Measurements from ENCODE around the gene SERGEF. TPM values are rescaled to one million over a fixed set of nuclear protein-coding genes. Genes with fewer than 3 reads are reported as not detected.

The SERGEF gene
- total RNA-seq, 1 experiment from 2014 or later, result 47.0 TPM

DNA sequence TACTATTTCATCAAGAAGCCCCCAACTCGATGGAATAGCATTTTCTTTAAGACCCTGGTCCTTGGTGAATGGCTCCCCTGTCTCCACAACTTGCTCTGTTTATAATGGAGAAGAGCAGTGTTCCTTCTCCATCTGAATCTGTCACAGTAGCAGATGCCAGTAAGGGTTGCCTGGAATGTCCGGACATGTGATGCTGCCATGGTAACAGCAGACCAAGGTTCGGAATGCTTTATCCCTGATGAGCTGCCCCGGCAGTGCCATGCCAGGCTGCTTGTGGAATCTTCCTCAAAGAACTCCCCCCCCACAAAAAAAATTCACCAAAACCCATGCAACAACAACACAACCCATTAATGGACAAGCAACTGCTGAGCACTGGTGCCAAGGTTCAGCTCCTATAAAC lies 205.8 kb downstream of the SERGEF start:
- 0 out of 2 replicates have a peak, but pooled peaks cover under 1% of the 10 kb centered on the region for H3K4me1 ChIP-seq (ENCODE audit: low read length)
- H3K79me2 ChIP-seq (ENCODE audit: low read length), result no peaks in the 10 kb centered on the region
- H3K27me3 ChIP-seq (ENCODE audit: low read length), result no peaks in the 10 kb centered on the region
- H3K4me2 ChIP-seq (ENCODE audit: low read depth, low read length, poor library complexity, severe bottlenecking), result no peak overlapping the region
- no peak overlapping the region for H3K9ac ChIP-seq (ENCODE audit: low read length)
- H4K20me1 ChIP-seq (ENCODE audit: insufficient read depth, low read depth, low read length), result no peaks in the 10 kb centered on the region
- no peaks in the 10 kb centered on the region for H3K9me3 ChIP-seq (ENCODE audit: low read length)
- no peak for DNase-seq
- H3K27ac ChIP-seq (ENCODE audit: low read length), result no peak overlapping the region
- no peaks in the 10 kb centered on the region for H3K36me3 ChIP-seq (ENCODE audit: insufficient read depth, low read length)
- H3K9me2 ChIP-seq (replicated peaks; ENCODE audit: insufficient read depth, low read length), result no peaks in the 10 kb centered on the region
- H2AFZ ChIP-seq (ENCODE audit: low read length), result no peak overlapping the region
- H3K4me3 ChIP-seq (ENCODE audit: low read length), result no peak overlapping the region

DNA sequence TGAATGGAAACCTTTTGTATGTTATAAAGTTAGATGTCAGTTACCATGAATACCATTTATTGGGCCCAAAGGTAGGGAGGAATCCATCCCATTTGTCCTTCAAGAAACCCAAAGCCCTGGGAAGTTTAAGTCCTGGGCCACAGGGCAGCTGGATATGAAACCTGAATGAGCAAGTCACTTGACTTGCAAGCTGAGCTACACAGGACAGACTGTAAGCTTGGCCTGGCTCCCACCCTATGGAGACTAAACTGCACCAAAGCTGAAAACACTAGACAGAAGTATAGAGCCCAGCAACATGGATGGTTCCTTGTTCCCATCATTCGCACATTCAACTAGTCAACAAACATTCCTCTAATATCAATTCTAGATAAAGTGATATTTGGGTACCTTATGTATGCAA lies 207.0 kb downstream of the SERGEF start:
- Histone ChIP-seq H3K79me2 (ENCODE audit: low read length) (no peaks in the 10 kb centered on the region), H3K4me2 (ENCODE audit: low read depth, low read length, poor library complexity, severe bottlenecking) (no peak overlapping the region), H3K4me1 (ENCODE audit: low read length) (no peaks in the 10 kb centered on the region), H3K27ac (ENCODE audit: low read length) (no peak overlapping the region), H3K9ac (ENCODE audit: low read length) (no peak overlapping the region), H3K36me3 (ENCODE audit: insufficient read depth, low read length) (no peaks in the 10 kb centered on the region), H3K4me3 (ENCODE audit: low read length) (no peak overlapping the region), H4K20me1 (ENCODE audit: insufficient read depth, low read depth, low read length) (no peaks in the 10 kb centered on the region), H3K27me3 (ENCODE audit: low read length) (no peaks in the 10 kb centered on the region), H3K9me2 (replicated peaks; ENCODE audit: insufficient read depth, low read length) (no peaks in the 10 kb centered on the region), H2AFZ (ENCODE audit: low read length) (no peak overlapping the region), H3K9me3 (ENCODE audit: low read length) (no peaks in the 10 kb centered on the region)
- DNase-seq, result no peak

DNA sequence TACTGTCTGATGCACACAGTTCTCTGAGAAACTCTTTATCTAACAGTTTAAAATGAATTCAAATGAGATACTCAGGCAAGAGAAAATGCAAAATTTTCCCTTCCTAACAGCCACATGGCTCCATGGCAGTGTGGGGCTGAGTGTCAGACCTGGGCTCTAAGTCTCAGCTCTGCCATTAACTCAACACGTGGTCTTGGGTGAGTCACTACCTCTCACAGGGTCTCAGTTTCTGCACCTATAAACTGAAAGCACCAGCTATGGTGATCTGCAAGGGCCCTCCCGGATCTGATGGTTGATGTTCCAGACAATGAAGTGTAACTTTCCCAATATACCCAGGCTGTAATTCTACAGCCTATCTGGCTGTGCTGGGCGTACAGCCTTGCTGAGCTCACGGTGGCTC lies 207.8 kb downstream of the SERGEF start:
- Histone ChIP-seq H3K9ac (ENCODE audit: low read length) (no peak overlapping the region), H3K9me3 (ENCODE audit: low read length) (no peaks in the 10 kb centered on the region), H4K20me1 (ENCODE audit: insufficient read depth, low read depth, low read length) (no peaks in the 10 kb centered on the region), H2AFZ (ENCODE audit: low read length) (no peak overlapping the region), H3K27me3 (ENCODE audit: low read length) (no peaks in the 10 kb centered on the region), H3K36me3 (ENCODE audit: insufficient read depth, low read length) (no peaks in the 10 kb centered on the region), H3K4me2 (ENCODE audit: low read depth, low read length, poor library complexity, severe bottlenecking) (no peak overlapping the region), H3K27ac (ENCODE audit: low read length) (no peak overlapping the region), H3K4me1 (ENCODE audit: low read length) (no peaks in the 10 kb centered on the region), H3K79me2 (ENCODE audit: low read length) (no peaks in the 10 kb centered on the region), H3K4me3 (ENCODE audit: low read length) (no peak overlapping the region), H3K9me2 (replicated peaks; ENCODE audit: insufficient read depth, low read length) (no peaks in the 10 kb centered on the region)
- no peak for DNase-seq

DNA sequence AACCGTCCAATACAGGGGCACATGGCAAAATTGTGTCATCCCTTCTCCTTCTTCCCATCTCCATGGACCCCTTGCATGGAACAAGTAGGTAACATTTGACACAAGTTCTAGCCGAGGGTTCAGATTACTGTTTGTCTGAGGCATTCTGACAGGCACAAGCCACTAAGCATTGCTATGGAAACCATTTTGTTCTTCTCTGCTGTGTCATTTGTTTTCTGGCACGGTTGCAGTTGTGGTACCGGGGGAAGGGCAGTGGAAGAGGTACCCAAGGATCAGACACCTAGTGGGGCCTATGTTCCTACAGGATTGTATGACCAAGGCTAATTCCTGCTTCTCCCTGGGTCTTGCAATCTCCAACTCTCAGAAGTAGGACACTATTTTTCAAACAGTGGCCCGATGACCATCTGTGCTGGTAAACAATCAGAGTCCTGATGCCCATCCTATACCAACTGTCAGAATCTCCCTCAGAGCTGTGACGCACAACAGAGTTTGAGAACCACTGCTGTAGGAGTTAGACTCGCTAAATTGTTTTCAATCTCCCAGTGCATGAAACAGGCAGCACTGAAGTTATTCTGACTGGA lies 209.0 kb downstream of the SERGEF start:
- no peaks in the 10 kb centered on the region for H4K20me1 ChIP-seq (ENCODE audit: insufficient read depth, low read depth, low read length)
- no peak overlapping the region for H2AFZ ChIP-seq (ENCODE audit: low read length)
- DNase-seq, result no peak
- no peaks in the 10 kb centered on the region for H3K9me3 ChIP-seq (ENCODE audit: low read length)
- H3K4me3 ChIP-seq (ENCODE audit: low read length), result no peak overlapping the region
- H3K36me3 ChIP-seq (ENCODE audit: insufficient read depth, low read length), result no peaks in the 10 kb centered on the region
- no peak overlapping the region for H3K4me2 ChIP-seq (ENCODE audit: low read depth, low read length, poor library complexity, severe bottlenecking)
- no peak overlapping the region for H3K9ac ChIP-seq (ENCODE audit: low read length)
- H3K4me1 ChIP-seq (ENCODE audit: low read length), result no peaks in the 10 kb centered on the region
- H3K27ac ChIP-seq (ENCODE audit: low read length), result no peak overlapping the region
- no peaks in the 10 kb centered on the region for H3K27me3 ChIP-seq (ENCODE audit: low read length)
- no peaks in the 10 kb centered on the region for H3K79me2 ChIP-seq (ENCODE audit: low read length)
- H3K9me2 ChIP-seq (replicated peaks; ENCODE audit: insufficient read depth, low read length), result no peaks in the 10 kb centered on the region

DNA sequence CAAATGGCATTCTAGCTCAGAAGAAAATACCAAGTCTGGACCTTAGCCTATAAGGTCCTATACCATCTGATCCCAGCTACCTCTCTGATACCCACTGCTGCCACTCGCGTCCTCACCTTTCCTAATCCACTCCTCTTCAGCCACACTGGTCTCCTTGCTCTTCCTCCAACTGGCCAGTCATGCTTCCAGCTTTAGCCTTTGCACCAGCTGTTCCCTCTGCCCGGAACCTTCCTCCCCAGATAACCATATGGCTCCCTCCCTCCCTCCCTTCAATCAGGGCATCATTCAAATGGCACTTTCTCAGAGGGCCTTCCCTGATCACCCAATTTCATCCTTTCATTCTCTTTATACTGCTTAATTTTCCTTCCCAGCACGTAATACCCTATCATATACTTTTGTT lies 210.4 kb downstream of the SERGEF start:
- H2AFZ ChIP-seq (ENCODE audit: low read length), result no peak overlapping the region
- H3K4me3 ChIP-seq (ENCODE audit: low read length), result no peak overlapping the region
- no peaks in the 10 kb centered on the region for H3K9me2 ChIP-seq (replicated peaks; ENCODE audit: insufficient read depth, low read length)
- no peaks in the 10 kb centered on the region for H3K9me3 ChIP-seq (ENCODE audit: low read length)
- H3K4me1 ChIP-seq (ENCODE audit: low read length), result no peaks in the 10 kb centered on the region
- no peak overlapping the region for H3K4me2 ChIP-seq (ENCODE audit: low read depth, low read length, poor library complexity, severe bottlenecking)
- no peak overlapping the region for H3K9ac ChIP-seq (ENCODE audit: low read length)
- no peaks in the 10 kb centered on the region for H3K79me2 ChIP-seq (ENCODE audit: low read length)
- no peaks in the 10 kb centered on the region for H3K27me3 ChIP-seq (ENCODE audit: low read length)
- no peak overlapping the region for H3K27ac ChIP-seq (ENCODE audit: low read length)
- no peak for DNase-seq
- H4K20me1 ChIP-seq (ENCODE audit: insufficient read depth, low read depth, low read length), result no peaks in the 10 kb centered on the region
- H3K36me3 ChIP-seq (ENCODE audit: insufficient read depth, low read length), result no peaks in the 10 kb centered on the region

DNA sequence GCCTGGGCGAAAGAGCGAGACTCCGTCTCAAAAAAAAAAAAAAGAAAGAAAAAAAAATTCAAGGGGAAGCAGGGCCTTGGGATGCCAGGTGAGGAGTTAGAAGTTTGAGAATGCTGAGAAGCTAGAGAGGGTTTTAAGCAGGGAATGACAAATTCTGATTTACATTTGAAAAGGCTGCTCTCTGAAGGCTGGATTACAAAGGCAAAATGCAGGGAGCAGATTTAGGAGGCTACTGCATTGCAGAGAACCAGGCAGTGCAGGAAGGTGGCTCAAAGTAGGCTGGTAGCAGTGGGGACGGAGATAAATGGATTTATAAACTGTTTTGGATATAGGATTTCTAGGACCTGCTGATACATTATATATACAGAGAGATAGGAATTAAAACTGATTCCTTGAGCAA lies 211.7 kb downstream of the SERGEF start:
- H3K9ac ChIP-seq (ENCODE audit: low read length), result no peak overlapping the region
- no peaks in the 10 kb centered on the region for H3K36me3 ChIP-seq (ENCODE audit: insufficient read depth, low read length)
- H3K4me2 ChIP-seq (ENCODE audit: low read depth, low read length, poor library complexity, severe bottlenecking), result no peak overlapping the region

DNA sequence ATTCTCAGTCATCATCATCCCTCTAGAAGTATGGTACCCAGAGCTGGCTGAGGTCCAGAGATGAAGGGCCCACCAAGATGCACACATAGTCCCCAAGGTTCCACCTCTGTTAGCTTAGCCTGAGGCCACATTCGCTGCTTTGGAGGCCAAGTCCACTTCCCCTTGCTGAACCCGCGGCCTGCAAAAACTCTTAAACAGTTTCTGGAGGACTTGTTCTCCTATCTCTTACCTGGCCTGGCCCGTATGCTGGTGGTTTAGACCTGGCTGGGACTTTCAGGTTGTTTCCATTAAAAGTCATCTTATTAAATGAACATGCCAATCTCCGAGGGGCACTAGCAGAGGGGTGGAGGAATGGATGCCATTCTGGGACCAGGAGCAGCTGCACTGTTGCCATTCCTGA lies 213.7 kb downstream of the SERGEF start:
- Histone ChIP-seq H3K27ac (ENCODE audit: low read length) (no peak overlapping the region), H3K4me2 (ENCODE audit: low read depth, low read length, poor library complexity, severe bottlenecking) (no peak overlapping the region), H3K79me2 (ENCODE audit: low read length) (no peaks in the 10 kb centered on the region), H4K20me1 (ENCODE audit: insufficient read depth, low read depth, low read length) (no peaks in the 10 kb centered on the region), H3K9me3 (ENCODE audit: low read length) (no peaks in the 10 kb centered on the region), H3K9ac (ENCODE audit: low read length) (no peak overlapping the region), H3K36me3 (ENCODE audit: insufficient read depth, low read length) (no peaks in the 10 kb centered on the region), H2AFZ (ENCODE audit: low read length) (no peak overlapping the region), H3K4me1 (ENCODE audit: low read length) (no peaks in the 10 kb centered on the region), H3K4me3 (ENCODE audit: low read length) (no peak overlapping the region), H3K27me3 (ENCODE audit: low read length) (no peaks in the 10 kb centered on the region), H3K9me2 (replicated peaks; ENCODE audit: insufficient read depth, low read length) (no peaks in the 10 kb centered on the region)
- DNase-seq, result no peak

More for the DNA sequence above, 211.7 kb downstream of the SERGEF start:
- no peak for DNase-seq
- no peaks in the 10 kb centered on the region for H3K4me1 ChIP-seq (ENCODE audit: low read length)
- H3K27ac ChIP-seq (ENCODE audit: low read length), result no peak overlapping the region
- H3K79me2 ChIP-seq (ENCODE audit: low read length), result no peaks in the 10 kb centered on the region
- no peaks in the 10 kb centered on the region for H3K9me3 ChIP-seq (ENCODE audit: low read length)
- H3K4me3 ChIP-seq (ENCODE audit: low read length), result no peak overlapping the region
- no peaks in the 10 kb centered on the region for H3K27me3 ChIP-seq (ENCODE audit: low read length)
- H2AFZ ChIP-seq (ENCODE audit: low read length), result no peak overlapping the region
- no peaks in the 10 kb centered on the region for H3K9me2 ChIP-seq (replicated peaks; ENCODE audit: insufficient read depth, low read length)
- H4K20me1 ChIP-seq (ENCODE audit: insufficient read depth, low read depth, low read length), result no peaks in the 10 kb centered on the region

DNA sequence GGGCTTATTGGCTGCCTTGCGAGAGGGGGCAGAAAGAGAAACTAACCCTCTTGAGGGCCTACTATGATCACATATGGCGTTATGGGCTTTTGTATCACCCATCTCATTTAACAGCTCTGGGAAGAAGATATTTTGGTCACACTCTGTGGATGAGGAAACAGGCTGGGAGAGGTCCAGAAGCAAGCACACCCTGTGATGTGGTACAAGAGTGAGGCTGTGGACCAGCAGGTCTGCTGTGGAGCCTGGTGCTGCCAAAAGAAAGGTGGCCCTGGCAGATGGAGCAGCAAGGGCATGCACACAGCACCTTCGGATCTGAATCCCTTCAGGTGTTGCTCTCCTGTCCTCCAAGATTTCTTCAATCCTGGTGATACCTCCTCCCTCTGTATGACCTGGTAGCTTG lies 214.1 kb downstream of the SERGEF start:
- Histone ChIP-seq H3K79me2 (ENCODE audit: low read length) (no peaks in the 10 kb centered on the region), H3K9ac (ENCODE audit: low read length) (no peak overlapping the region), H4K20me1 (ENCODE audit: insufficient read depth, low read depth, low read length) (no peaks in the 10 kb centered on the region), H3K27me3 (ENCODE audit: low read length) (no peaks in the 10 kb centered on the region), H2AFZ (ENCODE audit: low read length) (no peak overlapping the region), H3K4me3 (ENCODE audit: low read length) (no peak overlapping the region), H3K9me2 (replicated peaks; ENCODE audit: insufficient read depth, low read length) (no peaks in the 10 kb centered on the region), H3K36me3 (ENCODE audit: insufficient read depth, low read length) (no peaks in the 10 kb centered on the region), H3K9me3 (ENCODE audit: low read length) (no peaks in the 10 kb centered on the region), H3K27ac (ENCODE audit: low read length) (no peak overlapping the region), H3K4me2 (ENCODE audit: low read depth, low read length, poor library complexity, severe bottlenecking) (no peak overlapping the region), H3K4me1 (ENCODE audit: low read length) (no peaks in the 10 kb centered on the region)
- DNase-seq, result no peak

DNA sequence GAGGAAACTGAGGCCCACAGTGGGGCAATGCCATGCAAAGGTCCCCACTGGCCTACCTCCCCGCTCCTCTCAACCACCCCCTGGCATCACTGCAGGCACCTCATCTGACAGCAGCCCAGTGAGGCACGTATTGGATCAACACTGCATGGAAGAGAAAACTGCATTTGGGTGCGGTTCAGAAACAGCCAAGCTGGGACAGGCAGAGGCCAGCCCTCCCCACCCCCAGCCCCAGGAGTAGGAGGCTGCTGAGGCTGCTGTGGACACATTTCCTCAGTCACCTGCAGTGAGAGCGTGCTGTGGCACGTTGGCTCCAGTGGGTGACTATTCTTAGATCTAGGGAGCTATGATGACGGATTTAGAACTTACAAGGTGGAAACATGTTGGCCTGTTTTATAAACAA lies 214.6 kb downstream of the SERGEF start:
- Histone ChIP-seq H3K9me3 (ENCODE audit: low read length) (no peaks in the 10 kb centered on the region), H3K4me2 (ENCODE audit: low read depth, low read length, poor library complexity, severe bottlenecking) (no peak overlapping the region), H4K20me1 (ENCODE audit: insufficient read depth, low read depth, low read length) (no peaks in the 10 kb centered on the region), H3K79me2 (ENCODE audit: low read length) (no peaks in the 10 kb centered on the region), H3K4me1 (ENCODE audit: low read length) (no peaks in the 10 kb centered on the region), H3K27me3 (ENCODE audit: low read length) (no peaks in the 10 kb centered on the region), H3K4me3 (ENCODE audit: low read length) (no peak overlapping the region), H3K27ac (ENCODE audit: low read length) (no peak overlapping the region), H3K9me2 (replicated peaks; ENCODE audit: insufficient read depth, low read length) (no peaks in the 10 kb centered on the region), H3K9ac (ENCODE audit: low read length) (no peak overlapping the region), H3K36me3 (ENCODE audit: insufficient read depth, low read length) (no peaks in the 10 kb centered on the region), H2AFZ (ENCODE audit: low read length) (no peak overlapping the region)
- DNase-seq, result no peak

Data from Karpas-422 (cell line).